Ovary (tissue), 3 donors: ENCODE data around the gene ZNF486.

Experiments used
- CTCF ChIP-seq, 3 donors: fragments of 450-650 bp in 2 of 3; fragments of 200-600 bp in 1 of 3; IDR thresholded peaks; one replicate each; pipeline versions ENCODE4 v1.5.1 to v1.8.0; 2016 to 2022; ENCODE audit warnings: antibody characterized with exemption in 3 of 3, mild to moderate bottlenecking in 1 of 3
- EP300 ChIP-seq: sonication (generic); formaldehyde crosslinking; IDR thresholded peaks from one replicate; pipeline ENCODE4 v1.6.1; 2017; ENCODE audit warnings: antibody characterized with exemption
- POLR2A ChIP-seq: fragments of 450-650 bp; IDR thresholded peaks from one replicate; pipeline ENCODE4 v1.6.1; 2017; ENCODE audit warnings: antibody characterized with exemption, mild to moderate bottlenecking, moderate library complexity
- donor health status: DM: no; HTN: no; CAD: no.

GRCh38 chr19:20154636-20155035, 12.4 kb upstream of the ZNF486 start:
- TF ChIP-seq CTCF (IDR thresholded peaks at IDR 0.05) (no peak), POLR2A (no peak), EP300 (no peak)
